ENCODE data around the gene C5orf52.
"Not testable (repeated sequence)": the region's sequence is repeated elsewhere in the genome, so short reads cannot be mapped to it uniquely, and the experiment has no call there.

Gene C5orf52

DNA sequence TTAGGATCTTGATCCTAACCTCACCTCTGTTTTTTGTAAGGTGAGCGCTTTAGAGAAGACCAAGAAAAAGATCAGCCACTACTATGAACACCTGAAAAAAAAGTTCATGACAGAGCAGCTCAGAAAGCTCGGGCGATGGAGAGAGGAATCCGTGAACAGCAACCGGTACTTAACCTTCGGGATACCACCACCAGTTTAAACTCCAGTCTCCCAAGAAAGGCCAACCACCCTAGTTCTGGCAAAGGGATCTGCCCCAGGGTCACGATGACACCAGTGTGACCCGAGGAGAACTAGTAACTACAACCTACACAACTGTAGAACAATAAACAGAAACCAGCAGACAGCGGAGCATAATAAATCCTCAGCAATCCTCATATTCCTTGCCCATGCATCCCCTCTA is 8.5 kb downstream of the C5orf52 start:
- DNase-seq (ENCODE audit: low spot score): no peak

DNA sequence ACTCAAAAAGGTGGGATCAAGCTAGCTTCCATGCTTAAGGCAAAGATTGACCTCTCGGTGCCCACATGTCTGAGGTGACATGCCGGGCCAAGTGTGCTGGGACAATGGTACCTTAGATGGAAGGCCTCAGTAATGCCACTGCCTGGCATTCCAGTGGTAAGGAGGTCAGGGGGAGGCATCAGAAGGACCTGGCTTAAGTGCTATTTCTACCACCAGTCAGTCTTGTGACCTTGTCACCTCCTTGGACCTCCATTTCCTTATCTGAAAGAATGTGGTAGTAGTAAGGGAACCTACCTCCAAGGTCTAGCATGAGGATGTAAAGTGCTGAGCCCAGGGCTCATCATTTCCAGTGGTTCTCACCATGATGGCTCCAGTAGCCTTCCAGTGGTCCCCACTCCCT is 8.9 kb downstream of the C5orf52 start:
- no peak for DNase-seq (ENCODE audit: low spot score)

DNA sequence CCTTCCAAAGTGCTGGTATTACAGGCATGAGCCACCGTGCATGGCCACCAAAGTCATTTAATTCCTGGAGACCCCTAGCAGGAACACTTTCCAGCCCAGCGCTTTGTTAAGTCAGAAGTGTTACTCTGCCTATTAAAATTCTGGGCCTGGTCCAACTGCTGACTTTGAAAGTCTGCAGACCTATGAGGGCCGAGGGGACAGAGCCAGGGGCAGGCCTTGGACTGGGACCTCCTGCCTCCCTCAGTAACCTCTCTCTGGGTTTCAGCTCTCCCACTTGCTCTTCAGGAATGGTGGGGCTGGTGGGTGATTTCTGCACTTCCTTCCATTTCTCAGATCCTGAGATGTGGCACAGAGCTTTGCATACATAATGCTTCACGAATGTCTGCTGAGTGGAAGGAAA is 9.7 kb downstream of the C5orf52 start:
- no peak for DNase-seq (ENCODE audit: low spot score)

DNA sequence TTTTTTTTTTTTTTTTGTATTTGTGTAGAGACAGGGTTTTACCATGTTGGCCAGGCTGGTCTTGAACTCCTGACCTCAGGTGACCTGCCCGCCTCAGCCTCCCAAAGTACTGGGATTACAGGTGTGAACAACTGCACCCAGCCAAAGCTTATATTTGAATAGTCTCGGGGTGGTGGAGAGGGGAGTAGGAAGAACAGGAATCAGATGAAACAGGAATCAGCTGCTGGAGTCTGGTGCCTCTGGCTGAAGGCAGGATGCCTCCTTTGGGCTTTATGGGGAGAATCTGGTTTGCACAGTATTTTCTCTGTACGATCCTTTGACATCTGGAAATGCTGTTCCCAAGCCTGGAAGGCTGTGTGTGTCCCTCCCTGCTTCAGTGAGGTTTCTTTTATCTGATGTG is 10.9 kb downstream of the C5orf52 start:
- no peak for DNase-seq (ENCODE audit: low spot score)

DNA sequence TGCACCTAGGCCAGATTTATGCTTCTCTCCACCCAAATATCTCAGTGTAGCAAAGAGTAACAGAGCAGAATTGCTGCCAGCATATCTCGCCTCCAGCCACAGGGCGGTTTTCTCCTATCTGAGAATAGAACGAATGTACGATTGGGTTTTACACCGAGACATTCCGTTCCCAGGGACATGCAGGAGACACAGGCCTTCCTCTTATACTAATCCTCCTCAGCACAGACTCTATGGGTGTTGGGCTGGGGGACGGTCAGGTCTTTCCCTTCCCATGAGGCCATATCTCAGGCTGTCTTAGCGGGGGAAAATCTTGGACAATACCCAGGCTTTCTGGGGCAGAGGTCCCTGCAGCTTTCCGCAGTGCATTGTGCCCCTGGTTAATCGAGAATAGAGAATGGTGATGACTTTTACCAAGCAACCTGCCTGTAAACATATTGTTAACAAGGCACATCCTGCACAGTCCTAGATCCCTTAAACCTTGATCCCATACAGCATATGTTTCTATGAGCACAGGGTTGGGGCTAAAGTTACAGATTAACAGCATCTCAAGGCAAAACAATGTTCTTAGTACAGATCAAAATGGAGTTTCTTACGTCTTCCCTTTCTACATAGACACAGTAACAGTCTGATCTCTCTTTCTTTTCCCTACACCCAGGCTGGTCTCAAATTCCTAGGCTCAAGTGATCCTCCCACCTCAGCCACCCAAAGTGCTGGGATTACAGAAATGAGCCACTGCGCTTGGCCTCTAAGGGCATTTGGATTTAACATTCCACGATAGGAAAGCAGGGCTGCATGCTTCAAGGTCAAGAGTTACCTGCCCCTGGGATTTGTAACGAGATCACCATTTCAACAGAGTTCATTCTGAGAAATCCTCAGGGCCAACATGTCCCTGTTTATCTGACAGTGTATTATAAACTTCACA is 15.2 kb downstream of the C5orf52 start:
- DNase-seq (ENCODE audit: low spot score): not testable (repeated sequence)

DNA sequence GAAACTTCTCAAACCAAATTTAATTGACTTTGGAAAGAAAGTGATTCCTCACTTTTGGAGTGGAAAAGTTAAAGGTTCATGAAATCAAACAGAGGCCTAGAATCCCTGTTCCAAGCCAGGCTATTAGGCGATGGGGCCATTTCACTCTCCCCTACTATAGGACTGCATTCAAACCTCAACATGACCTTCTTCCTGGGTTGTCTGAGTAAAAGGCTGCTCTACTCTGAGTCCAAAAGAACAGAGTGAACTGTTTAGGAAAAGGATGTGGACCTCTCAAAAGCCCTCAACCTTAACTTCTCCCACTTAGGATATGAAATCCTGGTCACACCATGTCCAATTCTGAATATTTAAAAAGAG is 15.8 kb downstream of the C5orf52 start:
- no peak for DNase-seq (ENCODE audit: low spot score)

DNA sequence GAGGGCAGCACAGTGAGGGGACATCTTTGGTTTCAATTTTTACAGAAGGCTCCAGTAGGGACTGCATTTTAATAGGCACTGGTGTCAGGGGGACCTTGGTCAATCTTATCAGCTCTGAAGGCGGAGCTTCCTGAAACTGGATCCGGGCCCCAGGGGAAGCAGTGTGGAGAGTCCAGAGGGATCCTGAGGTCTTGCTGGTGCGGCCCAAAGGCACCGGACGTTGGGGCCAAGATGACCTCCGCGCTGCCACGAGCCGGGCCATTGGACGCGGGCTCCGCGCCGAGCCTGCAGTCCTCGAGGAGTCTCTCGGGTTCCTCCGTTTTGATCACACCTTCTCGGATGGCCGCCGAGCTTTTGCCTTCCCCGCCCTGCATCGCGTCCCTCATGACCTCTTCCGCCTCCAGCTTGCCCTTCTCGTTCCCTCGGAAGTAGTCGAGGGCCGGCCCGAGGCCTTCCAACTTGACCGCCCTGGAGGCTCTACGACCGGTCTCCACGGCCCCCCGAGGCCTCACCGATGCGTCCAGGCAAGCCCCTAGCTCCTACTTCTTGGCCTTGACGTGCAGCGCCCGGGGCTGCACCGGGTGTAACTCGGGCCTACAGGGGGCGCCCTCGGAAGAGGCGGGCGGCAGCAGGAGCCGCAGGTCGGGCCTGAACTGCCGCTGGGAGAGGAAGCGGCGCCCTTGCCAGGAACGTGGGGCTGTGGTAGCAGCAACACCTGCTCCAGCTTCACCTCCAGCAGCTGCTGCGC is 18.8 kb downstream of the C5orf52 start:
- peak; percentile 37 for DNase-seq (ENCODE audit: low spot score)

DNA sequence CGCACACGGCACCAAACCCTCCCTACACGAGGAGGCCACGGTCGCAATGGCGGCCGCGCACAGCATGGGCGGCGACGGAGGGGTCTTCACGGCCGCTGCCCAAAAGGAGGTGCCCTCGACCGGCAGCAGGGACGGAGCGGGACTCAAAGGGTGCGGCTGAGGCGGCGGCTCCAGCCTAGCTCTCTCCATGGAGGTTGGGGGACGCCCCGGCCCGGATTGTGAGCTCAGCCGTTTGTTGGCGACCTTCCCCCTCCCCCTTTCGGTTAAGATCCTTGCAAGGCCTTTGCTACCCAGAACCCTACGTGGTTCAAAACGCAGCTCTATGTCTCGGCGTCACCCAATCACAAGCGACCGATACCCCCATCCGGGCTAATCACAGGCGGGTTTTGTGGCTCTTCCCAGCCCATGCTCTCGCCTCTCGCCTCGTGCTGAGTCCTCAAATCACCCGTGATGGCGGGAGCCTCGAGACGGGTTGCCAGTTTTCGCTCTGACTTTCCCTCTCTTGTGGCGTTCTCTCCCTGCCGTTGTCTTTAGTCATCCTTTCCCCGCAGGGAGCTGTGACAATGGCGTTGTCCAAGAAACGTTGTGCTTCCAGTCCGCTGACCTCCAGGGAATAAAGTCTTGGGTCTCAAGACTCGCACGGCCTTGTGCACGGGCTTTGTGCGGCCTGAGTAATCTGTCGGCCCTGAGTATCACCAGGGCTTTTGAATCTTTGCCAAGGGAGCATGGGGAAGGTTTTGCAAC is 19.5 kb downstream of the C5orf52 start:
- DNase-seq (ENCODE audit: low spot score): no peak

DNA sequence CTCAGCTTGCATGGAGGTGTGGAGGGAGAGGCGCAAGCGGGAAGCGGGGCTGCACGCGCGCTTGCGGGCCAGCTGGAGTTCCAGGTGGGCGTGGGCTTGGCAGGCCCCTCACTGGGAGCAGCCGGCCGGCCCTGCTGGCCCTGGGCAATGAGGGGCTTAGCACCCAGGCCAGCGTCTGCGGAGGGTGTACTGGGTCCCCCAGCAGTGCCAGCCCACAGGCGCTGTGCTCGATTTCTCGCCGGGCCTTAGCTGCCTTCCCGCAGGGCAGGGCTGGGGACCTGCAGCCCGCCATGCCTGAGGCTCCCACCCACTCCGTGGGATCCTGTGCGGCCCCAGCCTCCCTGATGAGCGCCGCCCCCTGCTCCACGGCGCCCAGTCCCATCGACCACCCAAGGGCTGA is 22.5 kb downstream of the C5orf52 start:
- not testable (repeated sequence) for DNase-seq (ENCODE audit: low spot score)

DNA sequence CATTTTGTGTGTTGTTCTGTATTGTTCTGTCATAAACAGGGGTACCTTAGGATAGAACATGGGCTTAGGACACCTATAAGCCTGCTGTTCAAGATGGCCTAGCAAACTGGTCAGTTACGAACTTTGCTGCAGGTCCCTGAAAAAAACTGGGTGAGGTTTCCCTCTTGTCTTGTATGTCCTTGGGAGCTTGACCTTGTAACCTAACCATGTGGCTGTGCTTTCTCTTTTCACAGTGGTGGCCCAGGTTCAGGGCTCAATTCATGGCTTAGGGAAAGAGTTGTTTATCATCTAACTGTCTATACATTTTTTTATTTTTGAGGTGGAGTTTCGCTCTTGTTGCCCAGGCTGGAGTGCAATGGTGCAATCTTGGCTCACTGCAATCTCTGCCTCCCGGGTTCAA is 24.8 kb downstream of the C5orf52 start:
- not testable (repeated sequence) for DNase-seq (ENCODE audit: low spot score)

DNA sequence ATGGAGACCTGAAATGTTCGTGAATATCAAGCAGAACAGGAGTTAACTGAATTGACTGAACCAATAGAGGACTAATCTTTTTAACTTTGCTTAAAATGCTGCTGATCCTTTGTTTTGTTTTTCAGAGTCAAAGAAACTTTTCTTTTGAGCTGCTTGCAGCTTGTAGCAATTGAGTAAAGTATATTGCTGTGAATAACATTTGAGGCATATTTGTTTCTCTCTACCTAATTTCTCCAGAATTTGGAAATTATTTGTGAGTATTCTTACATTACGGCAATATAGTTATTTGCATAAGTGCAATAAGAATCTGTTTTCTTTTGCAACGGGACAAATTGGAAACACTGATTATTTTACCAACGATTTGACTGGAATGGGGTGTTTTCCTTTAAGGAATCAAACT is 27.3 kb downstream of the C5orf52 start:
- not testable (repeated sequence) for DNase-seq (ENCODE audit: low spot score)

DNA sequence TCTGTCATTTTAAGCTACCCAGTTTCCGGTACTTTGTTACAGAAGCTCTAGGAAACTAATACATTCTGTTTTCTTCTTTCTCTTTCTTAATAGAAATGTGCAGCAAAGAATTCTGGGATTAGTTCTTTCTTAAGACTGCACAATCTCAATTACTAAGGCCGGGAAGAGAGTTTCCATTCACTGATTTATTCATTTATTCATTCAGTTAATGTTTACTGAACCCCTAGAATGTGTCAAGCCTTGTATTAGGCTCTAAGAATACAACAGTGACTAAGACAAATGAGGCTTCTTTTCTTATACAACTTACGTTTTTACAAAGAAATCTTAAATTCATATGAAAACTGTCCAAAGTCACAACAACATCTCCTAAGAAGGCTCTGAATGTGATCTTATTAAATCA is 32.4 kb downstream of the C5orf52 start:
- DNase-seq (ENCODE audit: low spot score): no peak

DNA sequence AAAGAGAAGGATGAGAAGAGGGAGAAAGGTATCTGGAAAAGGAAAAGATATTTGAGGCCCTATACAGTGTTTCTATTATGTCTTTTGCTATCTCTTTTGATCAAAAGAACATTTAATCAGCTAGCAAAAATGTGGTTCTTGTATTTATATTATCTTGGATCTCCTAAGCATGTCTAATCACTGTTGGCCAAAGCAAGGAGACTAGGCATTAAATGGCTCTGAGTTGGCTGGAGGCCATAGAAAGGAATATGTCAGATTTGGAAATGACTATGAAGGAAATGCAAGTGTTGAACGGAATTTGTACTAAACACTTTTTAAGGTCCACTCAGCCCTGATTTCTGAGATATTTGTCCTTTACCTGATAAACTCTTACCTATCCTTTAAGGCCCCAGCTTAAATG is 37.5 kb downstream of the C5orf52 start:
- DNase-seq (ENCODE audit: low spot score): no peak

DNA sequence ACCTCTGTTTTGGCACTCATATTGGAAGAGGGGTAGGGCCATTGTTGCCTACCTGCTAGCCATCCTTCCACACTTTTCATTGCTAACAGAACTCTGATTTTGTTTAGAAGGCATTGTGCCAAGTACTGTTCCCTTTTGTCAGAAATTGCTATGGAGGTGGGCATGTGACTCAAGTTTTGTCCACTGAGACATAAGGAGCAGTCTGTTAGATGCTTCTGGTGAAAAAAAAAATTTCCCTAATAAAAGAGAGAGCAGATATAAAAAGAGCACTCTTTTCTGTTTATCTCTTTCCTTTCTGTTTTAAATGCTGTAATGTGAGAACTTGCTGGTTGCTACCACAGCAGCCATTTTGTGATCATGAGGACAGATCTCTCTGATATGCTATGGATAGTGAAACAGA is 38.0 kb downstream of the C5orf52 start:
- no peak for DNase-seq (ENCODE audit: low spot score)

DNA sequence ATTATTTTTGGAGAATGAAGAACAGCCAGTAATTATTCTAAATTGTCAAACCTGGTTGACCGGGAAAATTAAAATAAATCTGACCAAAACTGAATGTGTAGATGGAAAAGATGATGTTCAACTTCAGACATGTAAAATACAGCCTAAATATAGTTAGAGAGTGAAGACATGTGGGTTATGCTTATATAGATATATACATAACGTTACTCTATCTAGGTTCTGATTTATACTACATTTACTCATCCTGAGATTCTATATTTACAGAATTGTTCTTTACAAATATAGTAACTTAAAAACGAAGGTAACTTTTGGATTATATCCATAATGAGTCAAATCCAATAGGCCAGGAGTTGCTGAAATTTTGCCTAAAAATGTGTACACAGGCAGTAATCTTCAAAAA is 39.1 kb downstream of the C5orf52 start:
- no peak for DNase-seq (ENCODE audit: low spot score)

DNA sequence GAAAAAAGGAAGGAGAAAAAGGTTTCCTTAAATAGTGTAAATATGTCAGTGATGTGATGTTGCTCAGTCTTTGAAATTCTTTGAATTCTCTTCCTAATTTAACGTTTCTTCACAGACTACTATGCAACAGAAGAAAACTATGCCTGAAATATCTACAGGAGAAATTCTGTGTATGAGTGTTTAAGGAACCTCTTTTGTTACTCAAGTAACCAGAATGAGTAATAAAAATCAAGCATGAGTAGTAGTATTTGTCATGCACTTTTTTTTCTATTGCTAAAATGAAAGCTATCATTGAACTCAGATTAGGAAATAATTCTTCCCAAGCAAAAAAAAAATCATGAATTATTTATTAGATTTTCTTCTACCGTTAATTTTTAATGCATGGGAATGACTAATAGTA is 39.5 kb downstream of the C5orf52 start:
- DNase-seq (ENCODE audit: low spot score): no peak

DNA sequence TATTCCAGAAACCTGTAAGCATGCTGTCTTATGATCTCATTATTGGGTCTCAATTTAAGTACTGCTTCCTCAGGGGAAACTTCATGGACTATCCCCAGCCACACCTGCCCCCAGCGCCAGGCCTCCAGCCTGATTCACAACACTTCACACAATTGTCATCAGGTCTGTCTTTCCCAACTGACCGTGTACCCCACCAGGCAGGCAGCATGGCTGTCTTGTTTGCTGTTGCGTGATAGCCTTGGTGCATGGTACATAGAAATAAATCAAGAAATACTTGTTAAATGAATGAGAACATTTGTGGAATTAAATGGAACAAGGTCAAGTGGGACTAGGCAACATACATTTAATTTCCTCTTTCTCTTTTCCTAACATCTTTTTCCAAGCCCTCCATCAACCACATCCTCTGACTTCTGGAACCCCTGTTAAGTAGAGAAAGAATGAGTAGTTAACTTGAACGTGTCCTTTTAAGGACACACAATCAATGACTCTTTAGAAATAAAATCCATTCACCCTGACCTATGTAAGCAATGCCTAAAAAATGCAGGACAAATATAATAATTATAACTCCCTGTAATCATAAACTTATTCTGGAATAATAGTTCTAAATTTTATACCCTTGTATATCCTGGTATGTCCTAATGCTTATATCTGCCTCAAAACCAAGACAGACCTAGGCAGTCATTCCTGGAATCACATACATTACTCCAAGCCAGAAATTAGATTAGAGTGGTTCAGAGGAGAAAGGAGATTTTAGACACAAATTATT is 42.7 kb downstream of the C5orf52 start:
- no peak for DNase-seq (ENCODE audit: low spot score)

DNA sequence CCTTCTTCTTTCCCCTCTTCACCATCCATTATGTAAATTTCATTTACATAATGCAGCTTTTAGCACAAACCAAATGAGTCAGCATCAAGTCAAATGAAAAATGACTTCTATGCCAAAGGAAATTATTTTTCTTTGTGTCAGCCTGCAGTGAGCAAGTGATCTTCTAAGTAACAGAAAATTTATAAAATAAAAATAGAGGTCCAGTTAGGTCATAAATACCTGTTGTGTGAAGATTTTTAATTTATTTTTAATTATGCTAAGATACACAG is 43.2 kb downstream of the C5orf52 start:
- DNase-seq (ENCODE audit: low spot score): no peak

DNA sequence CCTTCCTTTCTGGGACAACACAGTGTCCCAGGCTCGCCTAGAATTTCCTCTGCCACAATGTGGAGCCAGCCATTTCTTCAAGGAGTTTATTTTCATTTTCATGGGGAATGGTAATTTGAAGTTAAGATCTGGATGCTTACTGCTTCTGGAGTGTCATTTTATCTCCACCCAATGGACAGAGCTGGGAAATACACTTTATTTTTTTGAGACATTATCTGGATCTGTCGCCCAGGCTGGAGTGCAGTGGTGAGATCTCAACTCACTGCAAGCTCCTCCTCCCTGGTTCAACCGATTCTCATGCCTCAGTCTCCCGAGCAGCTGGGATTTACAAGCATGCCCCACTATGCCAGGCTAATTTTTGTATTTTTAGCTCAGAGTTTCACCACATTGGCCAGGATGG is 47.2 kb downstream of the C5orf52 start:
- peak; percentile 75 for DNase-seq (ENCODE audit: low spot score)

DNA sequence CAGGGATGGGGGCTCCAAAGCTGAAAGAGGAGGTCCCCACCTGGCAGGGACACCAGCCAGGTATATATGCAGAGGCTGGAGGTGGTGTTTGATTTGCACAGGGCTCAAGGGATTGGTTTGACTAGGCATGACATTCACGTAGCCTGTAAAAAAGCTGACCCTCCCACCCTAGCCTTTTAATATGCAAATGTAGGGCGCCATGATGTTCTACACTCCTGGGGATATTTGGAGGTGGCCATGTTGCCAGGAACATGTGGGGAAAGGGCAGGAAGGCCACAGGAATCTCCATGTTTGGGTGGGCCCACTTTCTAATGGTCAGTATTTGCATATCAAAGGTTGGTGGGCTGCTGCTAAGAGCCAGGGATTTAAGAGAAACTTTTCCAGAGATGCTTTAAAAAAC is 47.9 kb downstream of the C5orf52 start:
- DNase-seq (ENCODE audit: low spot score): no peak

DNA sequence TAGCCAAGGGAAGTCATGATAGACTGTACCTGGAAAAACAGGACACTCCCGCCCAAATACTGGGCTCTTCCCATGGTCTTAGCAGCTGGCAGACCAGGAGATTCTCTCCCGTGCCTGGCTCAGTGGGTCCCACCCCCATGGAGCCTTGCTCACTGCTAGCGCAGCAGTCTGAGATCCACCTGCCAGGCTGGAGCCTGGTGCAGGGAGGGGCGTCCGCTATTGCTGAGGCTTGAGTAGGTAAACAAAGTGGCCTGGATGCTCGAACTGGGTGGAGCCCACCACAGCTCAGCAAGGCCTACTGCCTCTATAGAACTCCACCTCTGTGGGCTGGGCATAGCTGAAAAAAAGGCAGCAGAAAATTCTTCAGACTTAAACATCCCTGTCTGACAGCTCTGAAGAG is 49.8 kb downstream of the C5orf52 start:
- no peak for DNase-seq (ENCODE audit: low spot score)

DNA sequence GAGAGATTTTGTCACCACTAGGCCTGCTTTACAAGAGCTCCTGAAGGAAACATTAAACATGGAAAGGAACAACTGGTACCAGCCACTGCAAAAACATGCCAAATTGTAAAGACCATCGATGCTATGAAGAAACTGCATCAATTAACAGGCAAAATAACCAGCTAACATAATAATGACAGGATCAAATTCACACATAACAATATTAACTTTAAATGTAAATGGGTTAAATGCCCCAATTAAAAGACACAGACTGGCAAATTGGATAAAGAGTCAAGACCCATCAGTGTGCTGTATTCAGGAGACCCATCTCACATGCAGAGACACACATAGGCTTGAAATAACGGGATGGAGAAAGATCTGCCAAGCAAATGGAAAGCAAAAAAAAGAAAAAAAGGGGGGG is 51.6 kb downstream of the C5orf52 start:
- DNase-seq (ENCODE audit: low spot score): not testable (repeated sequence)
